HCT116 (cell line): ENCODE results near the gene FZR1. TPM values are rescaled to one million over a fixed set of nuclear protein-coding genes. Genes with fewer than 3 reads are reported as not detected.

Source experiments
- ATAC-seq: fragments of 200-7000 bp; cut with Tn5 transposase; 2 replicates; pipeline ENCODE4 v1.9.1; 2020; ENCODE audit warnings: mild to moderate bottlenecking, moderate library complexity
- BruUV-seq: library from RNA; stranded (reverse); fragments of 400-500 nt; replicated peaks from 2 replicates; lab custom pipeline; 2021; lab: Mats Ljungman, UMichigan
- CTCF ChIA-PET: fragments of 300-600 bp; sonication (Branson Sonifier 250); formaldehyde crosslinking; loops from one replicate; lab custom pipeline; 2021; ENCODE audit warnings: antibody characterized with exemption; lab: Charles Lee
- POLR2A ChIA-PET: fragments of 300-600, 350-600 bp; sonication (Branson Sonifier 250); formaldehyde crosslinking; loops from one replicate; lab custom pipeline; 2021; ENCODE audit warnings: antibody characterized with exemption; lab: Charles Lee
- RAD21 ChIA-PET, 2 experiments: fragments of 300-600 bp; sonication (Branson Sonifier 250); formaldehyde crosslinking; loops; one replicate each; lab custom pipeline; 2023; ENCODE audit warnings: low total read pairs in 2 of 2; ENCODE audit not compliant: uncharacterized antibody in 2 of 2, unreplicated experiment in 2 of 2, low non-redundant PET in 1 of 2; lab: Charles Lee
- DNase-seq: peaks from one replicate; pipeline ENCODE4 v3.0.0-alpha.2; 2010; ENCODE audit warnings: low read depth, low spot score
- H2AFZ ChIP-seq: fragments of 200-600 bp; shearing (Covaris generic), sonication (generic); 2 replicates; pipeline ENCODE4 v1.6.1; 2017; ENCODE audit warnings: low read depth, mixed run types, mixed read lengths, antibody characterized with exemption, low read length; ENCODE audit not compliant: poor library complexity, severe bottlenecking
- H3K27ac ChIP-seq: 2 replicates; pipeline ENCODE4 v1.5.1; 2012; ENCODE audit warnings: low read depth, low read length
- H3K27me3 ChIP-seq: fragments of 200-600 bp; sonication (generic); 2 replicates; pipeline ENCODE4 v1.6.1; 2016; ENCODE audit warnings: mixed run types, low read length, mixed read lengths; ENCODE audit not compliant: insufficient read depth
- H3K36me3 ChIP-seq, 2 experiments: fragments of 200-500 bp in 1 of 2; fragments of 200-600 bp in 1 of 2; sonication (Bioruptor generic) in 1 of 2; sonication (generic) in 1 of 2; 2 replicates each; pipeline versions ENCODE4 v1.5.1 to v1.6.1; 2014 to 2016; ENCODE audit warnings: low read length in 2 of 2, inconsistent platforms in 1 of 2, mixed read lengths in 1 of 2, mixed run types in 1 of 2; ENCODE audit not compliant: insufficient read depth in 2 of 2, control insufficient read depth in 1 of 2
- H3K4me1 ChIP-seq, 2 experiments: fragments of 200-600 bp in 1 of 2; sonication (generic) in 1 of 2; 2 replicates each; pipeline versions ENCODE4 v1.5.1 to v1.6.1; 2012 to 2017; ENCODE audit warnings: low read length in 2 of 2, inconsistent platforms in 1 of 2, mild to moderate bottlenecking in 1 of 2, mixed read lengths in 1 of 2, mixed run types in 1 of 2, moderate library complexity in 1 of 2; ENCODE audit not compliant: insufficient read depth in 2 of 2, control insufficient read depth in 1 of 2
- H3K4me2 ChIP-seq: fragments of 200-600 bp; sonication (generic); 2 replicates; pipeline ENCODE4 v1.6.1; 2017; ENCODE audit warnings: mixed run types, low read length, mixed read lengths
- H3K4me3 ChIP-seq, 2 experiments: fragments of 200-600 bp in 1 of 2; sonication (generic) in 1 of 2; replicated peaks in 1 of 2; 2 replicates each; pipeline ENCODE4 v1.5.1; 2011 to 2016; ENCODE audit warnings: low read length in 2 of 2, control low read depth in 1 of 2, low read depth in 1 of 2, mild to moderate bottlenecking in 1 of 2, mixed read lengths in 1 of 2, mixed run types in 1 of 2
- H3K79me2 ChIP-seq: fragments of 200-600 bp; sonication (generic); 2 replicates; pipeline ENCODE4 v1.6.1; 2017; ENCODE audit warnings: mild to moderate bottlenecking, mixed run types, low read length, moderate library complexity, mixed read lengths; ENCODE audit not compliant: insufficient read depth
- H3K9ac ChIP-seq: fragments of 200-600 bp; sonication (generic); 2 replicates; pipeline ENCODE4 v1.6.1; 2016; ENCODE audit warnings: low read length, mixed read lengths
- H3K9me2 ChIP-seq: fragments of 200-600 bp; sonication (generic), shearing (Covaris generic); 2 replicates; pipeline ENCODE4 v1.6.1; 2017; ENCODE audit warnings: mixed run types, mild to moderate bottlenecking, moderate library complexity; ENCODE audit not compliant: insufficient read depth
- H3K9me3 ChIP-seq, 2 experiments: fragments of 200-500 bp in 1 of 2; fragments of 200-600 bp in 1 of 2; sonication (Bioruptor generic) in 1 of 2; sonication (generic) in 1 of 2; 2 replicates each; pipeline ENCODE4 v1.6.1; 2014 to 2017; ENCODE audit warnings: low read length in 2 of 2, mixed read lengths in 2 of 2, inconsistent platforms in 1 of 2, low read depth in 1 of 2, mild to moderate bottlenecking in 1 of 2, mixed run types in 1 of 2, moderate library complexity in 1 of 2; ENCODE audit not compliant: control insufficient read depth in 1 of 2, insufficient read depth in 1 of 2
- H4K20me1 ChIP-seq: fragments of 200-600 bp; sonication (generic), shearing (Covaris generic); 2 replicates; pipeline ENCODE4 v1.6.1; 2017; ENCODE audit warnings: mixed run types, mild to moderate bottlenecking, moderate library complexity; ENCODE audit not compliant: insufficient read depth
- ATF3 ChIP-seq: IDR thresholded peaks from 2 replicates; pipeline ENCODE4 v1.6.1; 2012
- CBX3 ChIP-seq: IDR thresholded peaks from 2 replicates; pipeline ENCODE4 v1.6.1; 2012; ENCODE audit warnings: low read depth
- CEBPB ChIP-seq: IDR thresholded peaks from 2 replicates; pipeline ENCODE4 v1.6.1; 2012; ENCODE audit warnings: low read depth
- CTCF ChIP-seq, 3 experiments: fragments of 200-600 bp in 1 of 3; sonication (generic) in 1 of 3; IDR thresholded peaks in 2 of 3; conservative IDR thresholded peaks in 1 of 3; 2 replicates each; pipeline ENCODE4 v1.5.1; 2012 to 2017; ENCODE audit warnings: low read depth in 2 of 3, low read length in 2 of 3, antibody characterized with exemption in 1 of 3, borderline replicate concordance in 1 of 3, control low read depth in 1 of 3, mild to moderate bottlenecking in 1 of 3, mixed read lengths in 1 of 3, mixed run types in 1 of 3, moderate library complexity in 1 of 3; ENCODE audit not compliant: insufficient read depth in 1 of 3
- EGR1 ChIP-seq: IDR thresholded peaks from 2 replicates; pipeline ENCODE4 v1.6.1; 2012; ENCODE audit warnings: low read depth
- ELF1 ChIP-seq: IDR thresholded peaks from 2 replicates; pipeline ENCODE4 v1.6.1; 2012; ENCODE audit warnings: low read depth, borderline replicate concordance
- FOSL1 ChIP-seq: IDR thresholded peaks from 2 replicates; pipeline ENCODE4 v1.6.1; 2012; ENCODE audit warnings: low read depth
- JUND ChIP-seq: IDR thresholded peaks from 2 replicates; pipeline ENCODE4 v1.6.1; 2012
- MAX ChIP-seq: IDR thresholded peaks from 2 replicates; pipeline ENCODE4 v1.6.1; 2012
- POLR2AphosphoS5 ChIP-seq: IDR thresholded peaks from 2 replicates; pipeline ENCODE4 v1.6.1; 2011; ENCODE audit warnings: mild to moderate bottlenecking, low read depth, low read length, moderate library complexity
- RAD21 ChIP-seq: IDR thresholded peaks from 2 replicates; pipeline ENCODE4 v1.6.1; 2012; ENCODE audit warnings: low read depth, mild to moderate bottlenecking
- REST ChIP-seq: IDR thresholded peaks from 2 replicates; pipeline ENCODE4 v1.6.1; 2012; ENCODE audit warnings: low read depth
- SIN3A ChIP-seq: IDR thresholded peaks from 2 replicates; pipeline ENCODE4 v1.6.1; 2012; ENCODE audit warnings: low read depth
- SP1 ChIP-seq: IDR thresholded peaks from 2 replicates; pipeline ENCODE4 v1.6.1; 2012; ENCODE audit warnings: low read depth
- SRF ChIP-seq: IDR thresholded peaks from 2 replicates; pipeline ENCODE4 v1.6.1; 2012; ENCODE audit warnings: low read depth
- TCF7L2 ChIP-seq: IDR thresholded peaks from 2 replicates; pipeline ENCODE4 v1.7.0; 2011; ENCODE audit warnings: borderline replicate concordance, inconsistent platforms; ENCODE audit not compliant: insufficient read depth, insufficient read length; ENCODE audit errors: extremely low read depth
- YY1 ChIP-seq: IDR thresholded peaks from 2 replicates; pipeline ENCODE4 v1.6.1; 2011; ENCODE audit warnings: low read length, low read depth, moderate library complexity, mild to moderate bottlenecking; ENCODE audit not compliant: insufficient replicate concordance; ENCODE audit errors: extremely low read depth
- ZBTB33 ChIP-seq: IDR thresholded peaks from 2 replicates; pipeline ENCODE4 v1.6.1; 2011; ENCODE audit warnings: mild to moderate bottlenecking, low read length, moderate library complexity; ENCODE audit not compliant: insufficient replicate concordance; ENCODE audit errors: extremely low read depth
- ZNF274 ChIP-seq: fragments of 200-500 bp; sonication (Bioruptor generic); IDR thresholded peaks from 2 replicates; pipeline ENCODE4 v1.6.1; 2014; ENCODE audit warnings: mild to moderate bottlenecking, low read depth, low read length, inconsistent platforms
- intact Hi-C: fragments of 100-400 bp; cut with micrococcal nuclease; formaldehyde crosslinking; loops from 2 replicates; pipeline ENCODE4 v1.10.0; 2022
- total RNA-seq: library from RNA; stranded (reverse); gene quantifications from one replicate; pipeline ENCODE4 v1.2.1, GENCODE V29; 2021; ENCODE audit not compliant: unreplicated experiment

FZR1 gene
- total RNA-seq, 1 experiment from 2014 or later = 60.3 TPM

- ChIA-PET CTCF (no interaction called here), RAD21 (no interaction called here), POLR2A (no interaction called here)
- Histone ChIP-seq H3K27ac (no peak overlapping the region), H3K4me1 (peaks cover 3 to 13% of the 10 kb centered on the region in 2 experiments; a peak in 2 of 4 replicates), H3K9ac (no peak overlapping the region), H4K20me1 (no peaks in the 10 kb centered on the region), H3K9me2 (no peaks in the 10 kb centered on the region), H3K36me3 (peaks cover 5 to 8% of the 10 kb centered on the region in 2 experiments; a peak in 2 of 4 replicates), H3K4me2 (no peak overlapping the region), H2AFZ (no peak overlapping the region), H3K4me3 (no peak overlapping the region), H3K27me3 (no peaks in the 10 kb centered on the region), H3K79me2 (peaks cover 80% of the 10 kb centered on the region), H3K9me3 (no peaks in the 10 kb centered on the region)
- no peak for TF ChIP-seq ATF3
- TF ChIP-seq FOSL1 = no peak
- no peak for TF ChIP-seq SIN3A
- TF ChIP-seq ELF1 = no peak
- no peak for TF ChIP-seq SP1
- TF ChIP-seq ZNF274 = no peak
- TF ChIP-seq ZBTB33 = no peak
- TF ChIP-seq EGR1 = no peak
- TF ChIP-seq MAX = no peak
- TF ChIP-seq CTCF (IDR thresholded peaks at IDR 0.05 in 2 of 3, conservative IDR thresholded peaks at IDR 0.05 in 1 of 3; ENCODE audit: borderline replicate concordance in 1 of 3, insufficient read depth in 1 of 3, low read depth in 2 of 3, low read length in 2 of 3) = no peak
- TF ChIP-seq RAD21 = no peak
- TF ChIP-seq YY1 = no peak
- TF ChIP-seq TCF7L2 = no peak
- no peak for TF ChIP-seq JUND
- TF ChIP-seq SRF = no peak
- TF ChIP-seq REST = no peak
- no peak for TF ChIP-seq CEBPB
- no peak for TF ChIP-seq CBX3
- TF ChIP-seq POLR2AphosphoS5 = no peak
- ATAC-seq (no peak), DNase-seq (no peak)
- no TSS peak for BruUV-seq
- intact Hi-C loops = no loop called here
These were observed 12.5 kb downstream of the FZR1 start for GRCh38 chr19:3518659-3519058.
